Stomach (tissue), 9 donors: Measurements from ENCODE around the gene PCDHGA2. TPM values are rescaled to one million over a fixed set of nuclear protein-coding genes. Genes with fewer than 3 reads are reported as not detected.

ENCODE experiments used
- DNase-seq, 2 donors: peaks; one replicate each; pipeline versions ENCODE4 v3.0.0 to v3.0.0-alpha.2; 2013 to 2019
- H3K27ac ChIP-seq, 5 donors: fragments of 200-600 bp in 4 of 5; sonication (generic) in 4 of 5; one replicate each; pipeline ENCODE4 v1.5.1; 2013 to 2019; ENCODE audit warnings: mild to moderate bottlenecking in 1 of 5, moderate library complexity in 1 of 5
- H3K27me3 ChIP-seq, 3 donors: fragments of 200-600 bp; sonication (generic); one replicate each; pipeline ENCODE4 v1.5.1; 2017 to 2019; ENCODE audit warnings: mixed run types in 1 of 3
- H3K36me3 ChIP-seq, 4 donors: fragments of 200-600 bp; sonication (generic); 1 replicate in 3 of 4; 2 replicates in 1 of 4; pipeline ENCODE4 v1.5.1; 2016 to 2019
- H3K4me1 ChIP-seq, 4 donors: fragments of 200-600 bp; sonication (generic); one replicate each; pipeline ENCODE4 v1.5.1; 2016 to 2019
- H3K4me3 ChIP-seq, 4 donors: fragments of 200-600 bp; sonication (generic) in 3 of 4; one replicate each; pipeline ENCODE4 v1.5.1; 2016 to 2019; ENCODE audit warnings: mild to moderate bottlenecking in 1 of 4
- H3K9me3 ChIP-seq, 4 donors: fragments of 200-600 bp; sonication (generic); one replicate each; pipeline ENCODE4 v1.5.1; 2016 to 2019
- CTCF ChIP-seq, 7 experiments: fragments of 450-650 bp in 4 of 7; fragments of 200-600 bp in 3 of 7; sonication (generic) in 3 of 7; IDR thresholded peaks; one replicate each; pipeline ENCODE4 v1.5.1; 2016 to 2019; ENCODE audit warnings: antibody characterized with exemption in 7 of 7, control low read depth in 2 of 7, mild to moderate bottlenecking in 1 of 7
- EP300 ChIP-seq: sonication (generic); formaldehyde crosslinking; IDR thresholded peaks from one replicate; pipeline ENCODE4 v1.6.1; 2017; ENCODE audit warnings: antibody characterized with exemption
- POLR2A ChIP-seq, 4 donors: fragments of 450-650 bp; IDR thresholded peaks; one replicate each; pipeline ENCODE4 v1.6.1; 2016; ENCODE audit warnings: antibody characterized with exemption in 4 of 4, control low read depth in 2 of 4, mild to moderate bottlenecking in 1 of 4, moderate library complexity in 1 of 4
- POLR2AphosphoS5 ChIP-seq, 3 donors: sonication (generic); formaldehyde crosslinking; IDR thresholded peaks; one replicate each; pipeline ENCODE4 v1.6.1; 2016; ENCODE audit warnings: antibody characterized with exemption in 3 of 3
- WGBS, 5 donors: extraction: QIAGEN DNeasy Blood & Tissue Kit in 3 of 5; methylation state at CpG; one replicate each; pipeline versions ENCODE4 v1.1.5 to v1.1.7; 2013 to 2018; 5-methylcytosine and 5-hydroxymethylcytosine counted together
- intact Hi-C: fragments of 100-400 bp; cut with DNase I; formaldehyde crosslinking; loops from one replicate; pipeline ENCODE4 v1.15.1; 2023; ENCODE audit warnings: low total_unique reads
- polyA plus RNA-seq, 3 donors: library from polyadenylated mRNA; stranded (reverse); fragments of 200-250 nt; gene quantifications; one replicate each; pipeline ENCODE4 v1.2.3, GENCODE V29; 2013
- total RNA-seq, 5 donors: library from RNA; depleted of rRNA; stranded (reverse); fragments of >200 nt; gene quantifications; one replicate each; pipeline versions ENCODE4 v1.1.0 to v1.2.3, GENCODE V29; 2014 to 2016
- donor health status: healthy with polysubstance abuse.
- donor health status: Bipolar disorder and iron deficiency.
- donor health status: healthy.

PCDHGA2 gene
- total and polyA plus RNA-seq, 8 donors, result 0.06 to 3.5 (median 1.3) TPM

- Histone ChIP-seq H3K36me3 (peaks cover 0 to 16% (median 0%) of the 10 kb centered on the region in 4 donors), H3K4me1 (no peaks in the 10 kb centered on the region), H3K9me3 (peaks cover 50 to 98% (median 90%) of the 10 kb centered on the region in 4 donors), H3K27me3 (peaks cover 0 to 80% (median 5%) of the 10 kb centered on the region in 3 donors), H3K4me3 (no peak within 1 kb of the TSS), H3K27ac (no peak within 1 kb of the TSS)
- TF ChIP-seq POLR2AphosphoS5 (IDR thresholded peaks at IDR 0.05) (no peak), POLR2A (IDR thresholded peaks at IDR 0.05) (no peak), EP300 (no peak), CTCF (IDR thresholded peaks at IDR 0.05) (no peak)
- no peak for DNase-seq
- intact Hi-C loops, result no loop called here
- 21 to 34% (median 28%) methylated on average over 35 to 38 of the region's 38 CpGs for WGBS, 5 donors
Measured at GRCh38 chr5:141392429-141393198, 54.1 kb downstream of the PCDHGA2 start, which contains the start of gene PCDHGA8. TSS of gene PCDHGA8 (plus strand) at chr5:141392633. CDS start at chr5:141392814, 181 bp downstream.

Other genes with a start within 250 kb of the PCDHGA2 start
Only the 30 nearest of the 38 such genes appear.
- under 1 TPM in 3 of 5 donors, not detected in 2; 0.14 to 0.92 (median 0.45) TPM for gene PCDHB9, start 151.6 kb upstream of the PCDHGA2 start, total RNA-seq
- under 1 TPM in 2 of 3 donors, not detected in 1; 0.08 to 0.19 TPM for gene PCDHB9, start 151.6 kb upstream of the PCDHGA2 start, polyA plus RNA-seq
- 10 to 100 TPM in 1 of 5 donors, 1 to 10 TPM in 3, under 1 TPM in 1; 0.58 to 18.3 (median 2.3) TPM for gene PCDHB10, start 146.4 kb upstream of the PCDHGA2 start, total RNA-seq
- gene PCDHB10, start 146.4 kb upstream of the PCDHGA2 start, polyA plus RNA-seq, result under 1 TPM; 0.12 to 0.40 (median 0.15) TPM
- gene PCDHB11, start 139.1 kb upstream of the PCDHGA2 start, total RNA-seq, result 1 to 10 TPM in 2 of 5 donors, under 1 TPM in 1, not detected in 2; 0.87 to 4.4 (median 1.3) TPM
- 1 to 10 TPM in 1 of 3 donors, under 1 TPM in 2; 0.12 to 1.1 (median 0.30) TPM for gene PCDHB11, start 139.1 kb upstream of the PCDHGA2 start, polyA plus RNA-seq
- 1 to 10 TPM in 4 of 5 donors, not detected in 1; 1.2 to 8.5 (median 2.9) TPM for gene PCDHB12, start 130.0 kb upstream of the PCDHGA2 start, total RNA-seq
- under 1 TPM; 0.19 to 0.31 (median 0.28) TPM for gene PCDHB12, start 130.0 kb upstream of the PCDHGA2 start, polyA plus RNA-seq
- gene PCDHB13, start 124.8 kb upstream of the PCDHGA2 start, total RNA-seq, result 10 to 100 TPM in 1 of 5 donors, 1 to 10 TPM in 2, under 1 TPM in 2; under 0.01 to 28.1 (median 3.1) TPM
- gene PCDHB13, start 124.8 kb upstream of the PCDHGA2 start, polyA plus RNA-seq, result under 1 TPM in 2 of 3 donors, not detected in 1; 0.12 to 0.28 TPM
- gene PCDHB14, start 115.4 kb upstream of the PCDHGA2 start, total RNA-seq, result 1 to 10 TPM in 4 of 5 donors, not detected in 1; 1.3 to 6.4 (median 3.6) TPM
- 1 to 10 TPM in 1 of 3 donors, under 1 TPM in 2; 0.31 to 1.1 (median 0.44) TPM for gene PCDHB14, start 115.4 kb upstream of the PCDHGA2 start, polyA plus RNA-seq
- 1 to 10 TPM in 2 of 5 donors, under 1 TPM in 1, not detected in 2; 0.58 to 6.6 (median 2.2) TPM for gene PCDHB15, start 93.4 kb upstream of the PCDHGA2 start, total RNA-seq
- 1 to 10 TPM in 1 of 3 donors, under 1 TPM in 2; 0.44 to 1.2 (median 0.73) TPM for gene PCDHB15, start 93.4 kb upstream of the PCDHGA2 start, polyA plus RNA-seq
- gene SLC25A2, start 34.7 kb upstream of the PCDHGA2 start, total RNA-seq, result 1 to 10 TPM in 1 of 5 donors, under 1 TPM in 1, not detected in 3; 0.43 to 4.8 TPM
- gene SLC25A2, start 34.7 kb upstream of the PCDHGA2 start, polyA plus RNA-seq, result not detected
- gene TAF7, start 18.0 kb upstream of the PCDHGA2 start, total RNA-seq, result 10 to 100 TPM; 22.0 to 89.8 (median 36.5) TPM
- gene TAF7, start 18.0 kb upstream of the PCDHGA2 start, polyA plus RNA-seq, result 10 to 100 TPM; 32.6 to 46.1 (median 43.5) TPM
- under 1 TPM in 1 of 5 donors, not detected in 4; 0.18 TPM for gene PCDHGA1, start 8.2 kb upstream of the PCDHGA2 start, total RNA-seq
- gene PCDHGA1, start 8.2 kb upstream of the PCDHGA2 start, polyA plus RNA-seq, result under 1 TPM in 1 of 3 donors, not detected in 2; 0.13 TPM
- gene PCDHGA3, start 5.1 kb downstream of the PCDHGA2 start, total RNA-seq, result 1 to 10 TPM in 3 of 5 donors, under 1 TPM in 1, not detected in 1; 0.58 to 6.7 (median 1.4) TPM
- under 1 TPM in 1 of 3 donors, not detected in 2; 0.08 TPM for gene PCDHGA3, start 5.1 kb downstream of the PCDHGA2 start, polyA plus RNA-seq
- 1 to 10 TPM in 1 of 5 donors, under 1 TPM in 3, not detected in 1; under 0.01 to 1.2 (median 0.68) TPM for gene PCDHGB1, start 11.3 kb downstream of the PCDHGA2 start, total RNA-seq
- gene PCDHGB1, start 11.3 kb downstream of the PCDHGA2 start, polyA plus RNA-seq, result under 1 TPM in 1 of 3 donors, not detected in 2; 0.03 TPM
- 1 to 10 TPM in 4 of 5 donors, under 1 TPM in 1; 0.29 to 9.3 (median 2.4) TPM for gene PCDHGA4, start 16.3 kb downstream of the PCDHGA2 start, total RNA-seq
- gene PCDHGA4, start 16.3 kb downstream of the PCDHGA2 start, polyA plus RNA-seq, result under 1 TPM in 1 of 3 donors, not detected in 2; 0.08 TPM
- 10 to 100 TPM in 1 of 5 donors, 1 to 10 TPM in 3, not detected in 1; 2.5 to 10.7 (median 8.1) TPM for gene PCDHGB2, start 21.2 kb downstream of the PCDHGA2 start, total RNA-seq
- gene PCDHGB2, start 21.2 kb downstream of the PCDHGA2 start, polyA plus RNA-seq, result under 1 TPM in 1 of 3 donors, not detected in 2; 0.10 TPM
- gene PCDHGA5, start 25.4 kb downstream of the PCDHGA2 start, total RNA-seq, result 1 to 10 TPM in 4 of 5 donors, not detected in 1; 2.3 to 6.7 (median 3.6) TPM
- under 1 TPM in 1 of 3 donors, not detected in 2; 0.15 TPM for gene PCDHGA5, start 25.4 kb downstream of the PCDHGA2 start, polyA plus RNA-seq
- 1 to 10 TPM in 4 of 5 donors, under 1 TPM in 1; 0.87 to 8.8 (median 3.8) TPM for gene PCDHGB3, start 31.5 kb downstream of the PCDHGA2 start, total RNA-seq
- under 1 TPM in 2 of 3 donors, not detected in 1; 0.06 to 0.08 TPM for gene PCDHGB3, start 31.5 kb downstream of the PCDHGA2 start, polyA plus RNA-seq
- 1 to 10 TPM in 3 of 5 donors, under 1 TPM in 2; 0.29 to 4.4 (median 1.8) TPM for gene PCDHGA6, start 35.1 kb downstream of the PCDHGA2 start, total RNA-seq
- gene PCDHGA6, start 35.1 kb downstream of the PCDHGA2 start, polyA plus RNA-seq, result under 1 TPM in 2 of 3 donors, not detected in 1; 0.06 to 0.38 TPM
- 10 to 100 TPM in 1 of 5 donors, 1 to 10 TPM in 2, under 1 TPM in 1, not detected in 1; 0.87 to 29.0 (median 2.7) TPM for gene PCDHGA7, start 44.0 kb downstream of the PCDHGA2 start, total RNA-seq
- gene PCDHGA7, start 44.0 kb downstream of the PCDHGA2 start, polyA plus RNA-seq, result under 1 TPM in 2 of 3 donors, not detected in 1; 0.06 to 0.30 TPM
- 10 to 100 TPM in 1 of 5 donors, 1 to 10 TPM in 2, under 1 TPM in 2; 0.29 to 12.1 (median 1.2) TPM for gene PCDHGB4, start 48.9 kb downstream of the PCDHGA2 start, total RNA-seq
- under 1 TPM in 2 of 3 donors, not detected in 1; 0.12 to 0.45 TPM for gene PCDHGB4, start 48.9 kb downstream of the PCDHGA2 start, polyA plus RNA-seq
- 10 to 100 TPM in 1 of 5 donors, 1 to 10 TPM in 2, under 1 TPM in 2; under 0.01 to 12.5 (median 1.2) TPM for gene PCDHGA8, start 53.9 kb downstream of the PCDHGA2 start, total RNA-seq
- under 1 TPM in 2 of 3 donors, not detected in 1; 0.06 to 0.08 TPM for gene PCDHGA8, start 53.9 kb downstream of the PCDHGA2 start, polyA plus RNA-seq
- gene PCDHGB5, start 59.2 kb downstream of the PCDHGA2 start, total RNA-seq, result 10 to 100 TPM in 2 of 5 donors, 1 to 10 TPM in 3; 1.8 to 16.8 (median 4.2) TPM
- under 1 TPM in 2 of 3 donors, not detected in 1; 0.35 to 0.75 TPM for gene PCDHGB5, start 59.2 kb downstream of the PCDHGA2 start, polyA plus RNA-seq
- 10 to 100 TPM in 1 of 5 donors, 1 to 10 TPM in 3, not detected in 1; 1.6 to 10.1 (median 3.2) TPM for gene PCDHGA9, start 64.0 kb downstream of the PCDHGA2 start, total RNA-seq
- under 1 TPM in 2 of 3 donors, not detected in 1; 0.13 to 0.25 TPM for gene PCDHGA9, start 64.0 kb downstream of the PCDHGA2 start, polyA plus RNA-seq
- 1 to 10 TPM in 3 of 5 donors, under 1 TPM in 1, not detected in 1; 0.29 to 6.2 (median 4.9) TPM for gene PCDHGB6, start 69.3 kb downstream of the PCDHGA2 start, total RNA-seq
- gene PCDHGB6, start 69.3 kb downstream of the PCDHGA2 start, polyA plus RNA-seq, result under 1 TPM in 2 of 3 donors, not detected in 1; 0.31 to 0.50 TPM
- 1 to 10 TPM in 3 of 5 donors, under 1 TPM in 1, not detected in 1; 0.89 to 7.0 (median 4.5) TPM for gene PCDHGA10, start 74.2 kb downstream of the PCDHGA2 start, total RNA-seq
- under 1 TPM; 0.15 to 0.65 (median 0.44) TPM for gene PCDHGA10, start 74.2 kb downstream of the PCDHGA2 start, polyA plus RNA-seq
- 10 to 100 TPM in 3 of 5 donors, 1 to 10 TPM in 2; 3.6 to 19.3 (median 16.8) TPM for gene PCDHGB7, start 78.9 kb downstream of the PCDHGA2 start, total RNA-seq
- gene PCDHGB7, start 78.9 kb downstream of the PCDHGA2 start, polyA plus RNA-seq, result under 1 TPM; 0.56 to 0.61 (median 0.58) TPM
- 10 to 100 TPM in 1 of 5 donors, 1 to 10 TPM in 3, under 1 TPM in 1; 0.45 to 15.2 (median 2.9) TPM for gene PCDHGA11, start 82.3 kb downstream of the PCDHGA2 start, total RNA-seq
- gene PCDHGA11, start 82.3 kb downstream of the PCDHGA2 start, polyA plus RNA-seq, result under 1 TPM; 0.25 to 0.48 (median 0.31) TPM
- 1 to 10 TPM in 4 of 5 donors, under 1 TPM in 1; 0.58 to 7.4 (median 5.4) TPM for gene PCDHGA12, start 91.7 kb downstream of the PCDHGA2 start, total RNA-seq
- under 1 TPM in 2 of 3 donors, not detected in 1; 0.12 to 0.20 TPM for gene PCDHGA12, start 91.7 kb downstream of the PCDHGA2 start, polyA plus RNA-seq
- 10 to 100 TPM in 4 of 5 donors, 1 to 10 TPM in 1; 7.6 to 35.8 (median 18.8) TPM for gene PCDHGC3, start 137.2 kb downstream of the PCDHGA2 start, total RNA-seq
- gene PCDHGC3, start 137.2 kb downstream of the PCDHGA2 start, polyA plus RNA-seq, result 10 to 100 TPM; 20.0 to 30.3 (median 29.1) TPM
- gene PCDHGC4, start 146.3 kb downstream of the PCDHGA2 start, total RNA-seq, result 10 to 100 TPM in 1 of 5 donors, 1 to 10 TPM in 2, under 1 TPM in 1, not detected in 1; 0.87 to 15.4 (median 5.0) TPM
- gene PCDHGC4, start 146.3 kb downstream of the PCDHGA2 start, polyA plus RNA-seq, result not detected
- gene PCDHGC5, start 150.3 kb downstream of the PCDHGA2 start, total RNA-seq, result 1 to 10 TPM in 3 of 5 donors, not detected in 2; 2.0 to 3.5 (median 2.7) TPM
- gene PCDHGC5, start 150.3 kb downstream of the PCDHGA2 start, polyA plus RNA-seq, result under 1 TPM in 2 of 3 donors, not detected in 1; 0.08 to 0.12 TPM